Measurements from ENCODE around the gene FDX1.

The FDX1 gene

GRCh38 chr11:110430267-110431050 lies 711 bp downstream of the FDX1 start:
- Histone ChIP-seq H3K27ac (peak overlapping the region; percentile 74 to 96 (median 93)), H3K4me3 (peak overlapping the region; percentile 62 to 93 (median 81))

GRCh38 chr11:110431051-110431672 lies 1.4 kb downstream of the FDX1 start:
- H3K4me3 ChIP-seq, result peak overlapping the region; percentile 62 to 93 (median 81)

GRCh38 chr11:110431674-110432073 lies 1.9 kb downstream of the FDX1 start:
- Histone ChIP-seq H3K27ac (peak overlapping the region in 3 of 21 experiments; percentile 47 to 92 (median 91)), H3K4me3 (peak overlapping the region in 5 of 7 experiments; percentile 68 to 91 (median 81))

More at GRCh38 chr11:110431051-110431672, 1.4 kb downstream of the FDX1 start:
- H3K27ac ChIP-seq, result peak overlapping the region in 18 of 21 experiments; percentile 87 to 96 (median 93)

DNA sequence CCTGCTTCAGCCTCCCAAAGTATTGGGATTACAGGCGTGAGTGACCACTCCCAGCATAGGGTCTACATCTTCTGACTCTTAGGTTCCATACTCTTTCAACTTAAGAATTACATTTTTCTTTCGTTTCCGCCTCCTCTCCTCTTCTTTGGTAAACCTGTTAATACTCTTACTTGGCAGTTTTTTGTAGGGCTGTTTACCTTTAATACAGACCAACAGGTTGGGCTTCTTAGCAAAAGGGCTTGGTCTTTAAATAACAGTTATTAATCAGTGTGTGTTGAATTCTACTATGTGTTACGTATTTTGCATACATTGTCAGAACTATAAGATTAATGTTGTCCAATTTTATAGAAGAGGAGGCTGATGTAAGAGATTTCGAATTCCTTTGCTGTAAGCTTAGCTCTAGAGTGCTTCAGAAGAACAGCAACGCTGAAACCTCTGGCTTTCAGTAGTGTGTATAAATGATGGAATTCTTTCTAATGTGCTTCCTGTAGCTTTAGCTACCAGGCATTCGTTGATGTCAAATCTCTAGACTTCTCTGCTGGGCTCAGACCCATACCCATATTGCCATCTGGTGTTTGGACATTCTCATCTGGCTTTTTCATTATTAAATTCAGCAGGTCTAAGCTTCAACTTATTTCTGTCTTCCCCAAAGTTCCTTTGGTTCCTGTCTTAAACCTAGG lies 3.1 kb downstream of the FDX1 start:
- H3K27ac ChIP-seq, result no peak overlapping the region
- H3K4me3 ChIP-seq, result no peak overlapping the region

GRCh38 chr11:110433393-110434333 lies 3.9 kb downstream of the FDX1 start:
- H3K4me3 ChIP-seq, result no peak overlapping the region
- no peak overlapping the region for H3K27ac ChIP-seq

DNA sequence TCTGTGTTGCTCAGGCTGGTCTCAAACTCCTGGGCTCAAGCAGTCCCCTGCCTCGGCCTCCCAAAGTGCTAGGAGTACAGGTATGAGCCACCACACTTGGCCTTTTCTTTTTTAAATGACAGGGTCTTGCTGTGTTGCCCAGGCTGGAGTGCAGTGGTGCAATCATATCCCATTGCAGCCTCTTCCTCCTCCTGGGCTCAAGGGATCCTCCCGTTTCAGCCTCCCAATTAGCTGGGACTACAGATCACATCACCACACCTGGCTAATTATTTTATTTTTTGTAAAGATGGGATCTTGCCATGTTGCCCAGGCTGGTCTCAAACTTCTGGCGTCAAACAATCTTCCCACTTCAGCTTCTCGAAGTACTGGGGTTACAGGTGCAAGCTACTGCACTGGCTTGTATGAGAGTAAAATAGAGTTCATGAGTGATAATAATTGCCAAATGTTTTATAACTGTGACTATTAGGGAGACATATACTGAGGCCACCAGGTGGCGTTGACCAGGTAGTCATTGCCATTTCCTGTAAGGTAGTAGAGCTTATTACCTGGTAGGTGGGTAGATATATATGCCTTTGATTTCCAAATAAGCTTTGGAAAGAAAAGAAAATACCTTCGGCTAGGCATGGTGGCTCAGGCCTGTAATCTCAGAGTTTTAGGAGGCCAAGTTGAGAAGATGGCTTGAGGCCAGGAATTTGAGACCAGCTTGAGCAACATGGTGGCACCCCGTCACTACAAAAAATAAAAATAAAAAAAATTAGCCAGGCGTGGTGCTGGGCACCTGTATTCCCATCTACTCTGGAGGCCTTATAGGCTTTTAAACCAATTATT lies 5.4 kb downstream of the FDX1 start:
- Histone ChIP-seq H3K27ac (peak overlapping the region in 1 of 21 experiments; percentile 22), H3K4me3 (no peak overlapping the region)

DNA sequence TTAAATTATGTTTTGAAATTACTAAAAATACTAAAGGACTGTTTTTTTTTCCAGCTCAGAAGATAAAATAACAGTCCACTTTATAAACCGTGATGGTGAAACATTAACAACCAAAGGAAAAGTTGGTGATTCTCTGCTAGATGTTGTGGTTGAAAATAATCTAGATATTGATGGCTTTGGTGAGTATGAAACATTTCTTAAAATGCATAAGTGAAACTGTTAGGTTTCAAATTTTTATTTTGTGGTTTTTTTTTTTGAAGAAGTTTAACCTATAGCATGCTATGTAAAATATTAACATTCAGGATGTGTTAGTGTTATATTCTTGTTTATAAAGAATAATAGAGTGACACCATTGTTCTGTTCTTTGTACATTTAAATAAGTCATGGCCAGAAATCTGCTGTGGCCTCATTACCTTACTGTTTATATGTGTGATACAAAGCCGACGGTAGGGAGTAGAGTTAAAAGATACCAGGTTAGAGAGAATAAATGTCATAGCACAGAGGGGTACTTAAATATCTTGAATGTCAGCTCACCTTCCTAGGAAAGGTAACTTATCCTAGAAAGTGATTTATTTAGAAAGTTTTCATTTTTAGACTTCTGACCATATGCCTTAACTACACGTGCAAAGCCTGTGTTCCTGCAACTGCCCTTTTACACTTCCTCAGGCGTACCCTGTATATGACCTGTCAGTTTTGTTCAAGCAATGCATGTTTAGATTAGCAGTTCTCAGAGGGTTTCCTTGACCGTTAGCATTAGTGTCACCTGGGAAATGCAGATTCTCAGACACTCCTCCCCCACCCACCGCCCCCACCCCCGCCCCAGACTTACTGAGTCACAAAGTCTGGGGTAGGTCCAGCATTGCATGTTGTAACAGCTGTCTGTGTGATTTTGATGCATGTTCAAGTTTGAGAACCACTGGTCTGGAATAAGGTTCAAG lies 6.3 kb downstream of the FDX1 start:
- Histone ChIP-seq H3K27ac (no peak overlapping the region), H3K4me3 (no peak overlapping the region)

- Histone ChIP-seq H3K4me3 (no peak overlapping the region), H3K27ac (no peak overlapping the region)
Measured at GRCh38 chr11:110438017-110438416, 8.3 kb downstream of the FDX1 start.

GRCh38 chr11:110445437-110445836 lies 15.7 kb downstream of the FDX1 start:
- Histone ChIP-seq H3K4me3 (no peak overlapping the region), H3K27ac (no peak overlapping the region)

DNA sequence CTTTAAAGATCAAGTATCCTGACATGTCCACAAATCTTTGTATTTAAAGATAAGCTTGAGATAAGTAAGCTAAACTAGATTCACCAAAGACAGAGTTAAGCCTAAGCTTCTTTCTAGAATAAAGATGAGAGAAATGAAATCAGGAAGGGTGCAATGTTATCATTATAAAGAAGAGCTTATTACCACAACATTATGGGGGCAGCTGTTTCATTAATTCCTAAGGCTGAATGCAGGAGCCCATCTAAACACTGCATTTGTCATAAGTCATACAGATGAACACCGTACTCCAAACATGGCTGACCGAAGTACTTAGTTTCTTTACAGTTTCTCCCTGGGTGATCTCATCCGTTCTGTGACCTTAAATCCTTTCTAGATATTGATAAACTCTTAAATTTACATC lies 16.3 kb downstream of the FDX1 start:
- Histone ChIP-seq H3K4me3 (no peak overlapping the region), H3K27ac (no peak overlapping the region)

- Histone ChIP-seq H3K4me3 (no peak overlapping the region), H3K27ac (no peak overlapping the region)
Measured at GRCh38 chr11:110446594-110446993, 16.8 kb downstream of the FDX1 start.

DNA sequence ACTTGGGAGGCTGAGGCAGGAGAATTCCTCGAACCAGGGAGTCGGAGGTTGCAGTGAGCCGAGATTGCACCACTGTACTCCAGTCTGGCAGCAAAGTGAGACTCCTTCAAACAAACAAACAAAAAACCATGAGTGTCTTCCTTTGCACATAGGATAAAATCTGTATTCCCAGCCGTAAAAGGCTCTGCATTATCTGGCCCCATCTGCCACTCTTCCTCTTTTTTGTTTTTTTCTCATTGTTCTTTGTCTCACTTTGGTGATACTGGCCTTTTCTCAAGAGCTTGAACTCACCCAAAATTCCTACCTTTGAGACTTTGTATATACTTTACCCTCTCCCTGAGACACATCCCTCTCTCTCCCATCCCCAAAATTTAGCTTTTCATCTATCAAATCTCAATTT lies 17.6 kb downstream of the FDX1 start:
- no peak overlapping the region for H3K27ac ChIP-seq
- H3K4me3 ChIP-seq, result no peak overlapping the region

GRCh38 chr11:110447897-110448745 lies 18.4 kb downstream of the FDX1 start:
- H3K27ac ChIP-seq, result no peak overlapping the region
- H3K4me3 ChIP-seq, result no peak overlapping the region

GRCh38 chr11:110450246-110450645 lies 20.5 kb downstream of the FDX1 start:
- Histone ChIP-seq H3K27ac (no peak overlapping the region), H3K4me3 (no peak overlapping the region)

DNA sequence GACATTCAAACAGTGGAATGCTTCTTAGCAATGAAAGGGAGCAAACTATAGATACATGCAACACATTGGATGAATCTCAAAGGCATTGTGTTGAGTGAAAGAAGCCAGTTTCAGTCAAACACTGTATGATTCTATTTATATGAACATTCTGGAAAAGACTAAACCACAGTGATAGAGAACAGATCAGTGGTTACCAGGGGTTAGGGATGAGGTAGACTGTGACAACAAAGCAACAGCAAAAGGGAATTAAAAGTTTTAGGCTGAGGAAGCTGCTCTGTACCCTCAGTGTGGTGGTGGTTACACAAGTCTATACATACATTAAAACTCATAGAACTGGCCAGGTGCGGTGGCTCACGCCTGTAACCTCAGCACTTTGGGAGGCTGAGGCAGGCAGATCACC lies 23.0 kb downstream of the FDX1 start:
- H3K4me3 ChIP-seq, result no peak overlapping the region
- H3K27ac ChIP-seq, result no peak overlapping the region

DNA sequence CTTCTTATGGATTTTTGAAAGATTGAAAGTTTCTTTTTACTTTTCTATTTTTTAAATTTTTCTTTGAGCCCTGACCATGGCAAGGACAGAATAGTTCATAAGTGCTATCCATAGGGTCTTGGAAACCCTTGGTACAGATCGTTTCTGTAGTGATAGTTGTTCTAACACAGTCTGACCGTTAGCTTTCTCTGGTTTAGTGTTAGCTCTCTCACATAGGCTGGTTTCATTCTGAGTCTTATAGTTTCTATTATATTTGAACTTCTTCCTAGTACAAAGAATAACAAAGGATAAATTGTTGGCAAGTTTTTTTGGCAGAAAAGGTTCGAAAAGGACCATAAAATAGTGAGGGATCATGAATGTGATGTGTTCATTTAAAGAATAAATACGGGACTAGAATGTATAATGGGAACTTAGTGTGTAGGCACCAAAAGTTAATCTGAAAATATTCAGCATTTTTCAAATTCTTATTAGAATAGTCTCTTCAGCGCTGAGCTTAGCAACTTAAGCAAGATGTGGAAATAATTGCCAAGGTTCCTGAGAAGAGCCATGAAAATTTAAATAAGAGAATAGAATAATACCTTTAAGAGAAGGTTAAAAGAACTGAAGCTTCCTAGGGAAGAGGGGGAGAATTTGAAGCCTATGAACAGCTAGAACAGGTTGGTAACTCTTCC lies 24.1 kb downstream of the FDX1 start:
- H3K4me3 ChIP-seq, result no peak overlapping the region
- no peak overlapping the region for H3K27ac ChIP-seq

Measured in skin epidermis (tissue), 12 donors.